GM13976 (cell line): ENCODE measurements around the gene SEMA3G.

Source experiments
- DNase-seq: peaks from one replicate; pipeline ENCODE4 v3.0.0; 2012; ENCODE audit warnings: low spot score
- in situ Hi-C: fragments of 300-500 bp; cut with MboI; formaldehyde crosslinking; loops from one replicate; pipeline ENCODE4 v1.12.0; 2022; ENCODE audit warnings: low sequenced_read_pairs, mixed read lengths, inconsistent platforms; ENCODE audit not compliant: unreplicated experiment
- TF ChIP-seq, protein P1 (sequence below): IDR thresholded peaks from 2 replicates; pipeline ENCODE4 v1.5.1; 2012; ENCODE audit warnings: borderline replicate concordance, mild to moderate bottlenecking; ENCODE audit not compliant: insufficient read depth; ENCODE audit errors: extremely low read depth, missing control alignments, control extremely low read depth

SEMA3G gene

DNA sequence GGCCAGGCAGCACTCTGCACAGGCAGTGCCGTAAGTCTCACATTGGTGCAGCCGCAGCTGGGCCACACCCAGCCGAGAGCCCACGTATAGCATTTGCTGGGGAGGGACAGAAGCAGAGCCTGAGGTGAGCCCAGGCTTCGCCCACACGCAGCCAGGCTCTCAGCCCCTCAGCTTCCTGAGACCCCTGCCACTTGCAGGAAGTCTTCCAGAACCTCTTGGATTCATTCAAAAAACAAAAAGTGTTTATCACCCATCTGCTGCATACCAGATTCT is 6.9 kb downstream of the SEMA3G start:
- in situ Hi-C loops, result no loop called here
- TF ChIP-seq, protein P1, sequence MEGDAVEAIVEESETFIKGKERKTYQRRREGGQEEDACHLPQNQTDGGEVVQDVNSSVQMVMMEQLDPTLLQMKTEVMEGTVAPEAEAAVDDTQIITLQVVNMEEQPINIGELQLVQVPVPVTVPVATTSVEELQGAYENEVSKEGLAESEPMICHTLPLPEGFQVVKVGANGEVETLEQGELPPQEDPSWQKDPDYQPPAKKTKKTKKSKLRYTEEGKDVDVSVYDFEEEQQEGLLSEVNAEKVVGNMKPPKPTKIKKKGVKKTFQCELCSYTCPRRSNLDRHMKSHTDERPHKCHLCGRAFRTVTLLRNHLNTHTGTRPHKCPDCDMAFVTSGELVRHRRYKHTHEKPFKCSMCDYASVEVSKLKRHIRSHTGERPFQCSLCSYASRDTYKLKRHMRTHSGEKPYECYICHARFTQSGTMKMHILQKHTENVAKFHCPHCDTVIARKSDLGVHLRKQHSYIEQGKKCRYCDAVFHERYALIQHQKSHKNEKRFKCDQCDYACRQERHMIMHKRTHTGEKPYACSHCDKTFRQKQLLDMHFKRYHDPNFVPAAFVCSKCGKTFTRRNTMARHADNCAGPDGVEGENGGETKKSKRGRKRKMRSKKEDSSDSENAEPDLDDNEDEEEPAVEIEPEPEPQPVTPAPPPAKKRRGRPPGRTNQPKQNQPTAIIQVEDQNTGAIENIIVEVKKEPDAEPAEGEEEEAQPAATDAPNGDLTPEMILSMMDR, result no peak
- no peak for DNase-seq

DNA sequence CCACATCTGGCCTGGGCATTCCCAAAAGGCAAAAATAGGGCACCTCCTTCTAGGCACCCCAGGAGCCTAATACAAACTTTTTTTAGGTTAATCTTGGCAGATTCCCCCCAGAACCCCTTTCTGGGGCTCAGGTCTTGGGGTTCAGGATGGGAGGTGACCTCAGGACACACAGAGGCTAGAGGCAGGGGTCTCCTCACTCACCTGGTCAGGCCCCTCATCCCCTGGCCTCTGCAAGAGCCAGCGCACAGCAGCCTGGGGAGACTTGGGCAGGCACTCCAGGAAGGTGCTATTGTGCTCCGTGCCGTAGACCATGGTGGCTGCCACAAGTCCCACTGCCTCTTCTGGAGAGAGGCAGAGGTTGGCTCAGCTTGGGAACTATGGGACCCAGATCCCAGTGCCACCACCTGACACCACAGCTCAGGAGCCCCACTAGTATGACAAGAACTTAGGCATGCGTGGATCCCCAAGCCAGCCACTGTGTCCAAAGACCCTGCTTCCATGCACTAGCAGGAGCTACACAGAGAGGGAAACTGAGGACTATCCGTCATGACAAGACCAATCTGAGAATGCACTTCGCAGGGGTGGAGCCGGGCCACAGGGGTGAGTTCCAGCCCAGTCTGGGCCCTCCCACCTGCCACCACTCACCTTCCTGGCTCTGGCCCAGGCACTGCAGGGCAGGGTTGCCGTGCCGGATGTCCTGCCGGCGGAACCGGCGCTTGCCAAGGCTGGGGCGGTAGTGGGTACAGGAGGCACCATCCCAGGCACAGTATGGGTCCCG is 7.4 kb downstream of the SEMA3G start:
- in situ Hi-C loops, result no loop called here
- TF ChIP-seq, protein P1, result no peak

DNA sequence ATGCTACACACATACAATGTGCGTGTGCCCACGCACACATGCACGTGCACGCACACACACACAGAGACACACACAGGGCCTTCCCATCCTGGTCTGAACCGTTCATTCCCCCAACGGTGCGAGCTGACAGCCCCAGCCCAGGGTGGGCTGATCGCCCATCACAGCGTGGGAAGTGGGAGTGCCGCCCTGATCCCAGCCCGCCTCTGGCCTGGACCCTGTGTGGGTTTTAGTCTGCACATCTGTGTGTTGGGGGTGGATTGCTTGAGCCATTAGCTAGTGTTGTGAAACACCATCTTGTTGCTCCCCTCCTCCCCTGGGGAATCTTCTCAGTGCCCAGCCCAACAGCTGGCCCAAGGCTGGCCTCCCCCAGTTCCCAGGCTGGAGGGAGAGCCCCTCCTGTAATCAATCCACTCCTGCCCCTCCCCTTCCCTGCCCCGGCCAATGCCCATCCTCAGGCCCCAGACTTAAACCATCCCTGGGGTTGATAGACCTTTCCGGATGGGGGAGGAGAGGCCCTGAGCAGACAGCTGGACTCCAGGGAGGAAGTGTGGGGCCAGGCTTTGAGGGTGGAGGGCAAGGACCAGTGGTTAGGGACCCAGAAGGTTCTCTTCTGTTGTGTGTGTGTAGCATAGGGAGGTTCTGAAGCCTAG is 8.3 kb downstream of the SEMA3G start:
- DNase-seq, result peak; percentile 18

More for the DNA sequence above, 7.4 kb downstream of the SEMA3G start:
- no peak for DNase-seq

DNA sequence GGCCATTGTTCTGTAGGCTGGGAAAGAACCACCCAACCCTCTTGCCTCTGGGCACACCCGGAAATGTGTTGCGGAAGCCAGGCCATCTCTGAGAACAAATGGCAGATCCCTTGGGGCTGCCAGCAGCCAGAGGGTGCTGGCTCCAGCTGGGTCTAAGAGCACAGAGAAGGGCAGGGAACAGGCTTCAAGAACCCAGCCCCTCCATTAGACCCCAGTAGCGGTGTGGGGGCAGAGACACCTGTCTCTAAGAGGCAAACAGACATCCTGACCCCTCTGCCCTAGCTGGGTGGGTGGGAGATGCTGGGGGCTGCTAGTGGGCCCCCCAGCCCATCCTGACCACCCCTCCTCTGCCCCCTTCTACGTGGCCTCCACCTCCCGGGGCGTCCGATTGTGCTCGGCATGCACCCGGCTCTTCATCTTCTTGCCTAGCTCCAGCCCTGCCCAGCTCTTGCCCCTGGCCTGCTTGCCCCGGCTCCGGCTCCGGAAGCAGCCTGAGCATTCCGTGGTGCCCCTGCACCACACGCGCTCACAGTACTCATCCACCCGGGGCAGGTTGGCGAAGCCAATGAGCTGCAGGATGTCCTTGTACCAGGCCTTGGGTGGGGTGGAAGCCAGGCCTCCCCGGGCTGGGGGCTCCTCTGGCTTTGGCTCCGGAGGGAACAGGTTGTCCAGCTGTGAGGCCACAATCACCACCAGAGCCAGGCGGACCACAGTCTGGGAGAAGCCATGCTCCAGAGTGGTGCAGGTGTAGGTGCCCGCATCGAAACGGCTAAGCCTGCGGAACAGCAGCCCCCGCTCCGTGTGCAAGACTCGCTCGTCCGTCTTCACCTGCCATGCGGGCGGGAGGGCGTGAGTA is 9.4 kb downstream of the SEMA3G start:
- in situ Hi-C loops, result no loop called here
- TF ChIP-seq, protein P1, result no peak
- peak; percentile 22 for DNase-seq

More for the DNA sequence above, 8.3 kb downstream of the SEMA3G start:
- in situ Hi-C loops, result no loop called here
- TF ChIP-seq, protein P1, result no peak

DNA sequence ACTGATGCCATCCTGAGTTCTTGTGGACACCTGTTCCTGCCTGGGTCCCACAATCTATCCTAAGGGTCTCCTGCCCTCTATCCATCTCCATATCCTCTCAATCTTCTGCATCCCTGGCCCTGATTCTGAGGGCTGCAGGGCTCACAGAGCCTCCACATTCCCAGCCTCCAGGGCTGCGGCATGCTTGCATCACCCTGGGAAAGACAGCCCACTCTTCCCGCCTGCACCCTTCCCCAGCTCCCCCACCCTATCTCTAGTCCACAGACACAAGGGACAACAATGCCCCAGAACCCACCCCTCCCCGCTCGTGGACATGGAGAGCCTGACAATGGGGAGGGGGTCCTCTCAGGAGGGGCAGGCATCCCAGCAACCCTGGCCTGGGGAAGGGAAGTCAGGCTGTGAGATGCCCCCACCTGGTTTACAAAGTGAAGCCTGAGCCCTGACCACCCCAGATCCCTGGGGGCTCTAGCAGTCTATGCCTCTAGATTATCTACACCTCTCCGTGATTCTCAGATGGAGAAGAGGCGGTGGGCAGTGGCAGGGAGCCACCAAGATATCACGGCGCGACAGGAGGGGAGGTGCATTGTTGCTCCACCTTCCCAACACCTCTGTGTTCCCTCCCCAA is 10.3 kb downstream of the SEMA3G start:
- no peak for DNase-seq
- TF ChIP-seq, protein P1, result no peak
- in situ Hi-C loops, result no loop called here

DNA sequence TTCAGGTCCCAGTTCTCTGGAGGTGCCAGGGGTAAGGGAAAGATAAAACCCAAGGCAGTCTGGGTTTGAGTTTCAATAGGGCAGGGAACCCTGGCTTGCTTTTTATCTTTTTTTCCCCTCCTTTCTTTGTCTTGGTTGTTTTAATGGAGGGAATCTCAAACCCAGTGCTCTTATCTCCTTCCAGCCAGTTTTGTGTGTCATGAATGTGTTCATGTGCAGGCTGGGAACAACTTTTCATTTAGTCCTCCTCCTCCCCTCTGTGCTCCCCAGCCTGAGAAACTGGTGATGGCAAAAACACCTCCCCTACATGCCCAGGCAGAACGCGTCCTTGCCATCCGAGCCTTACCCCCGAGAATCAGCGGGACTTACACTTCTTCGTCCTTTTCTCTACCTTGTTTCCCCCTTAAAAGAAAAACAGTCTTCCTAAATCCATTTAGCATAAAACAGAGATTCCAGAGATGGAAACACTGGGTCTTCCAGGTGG is 10.9 kb downstream of the SEMA3G start:
- no peak for DNase-seq
- TF ChIP-seq, protein P1, result no peak
- in situ Hi-C loops, result no loop called here
